ENCODE data around the gene SLC47A1. TPM values are rescaled to one million over a fixed set of nuclear protein-coding genes. Genes with fewer than 3 reads are reported as not detected.

The SLC47A1 gene
- total RNA-seq, 1 experiment from 2014 or later: not detected

DNA sequence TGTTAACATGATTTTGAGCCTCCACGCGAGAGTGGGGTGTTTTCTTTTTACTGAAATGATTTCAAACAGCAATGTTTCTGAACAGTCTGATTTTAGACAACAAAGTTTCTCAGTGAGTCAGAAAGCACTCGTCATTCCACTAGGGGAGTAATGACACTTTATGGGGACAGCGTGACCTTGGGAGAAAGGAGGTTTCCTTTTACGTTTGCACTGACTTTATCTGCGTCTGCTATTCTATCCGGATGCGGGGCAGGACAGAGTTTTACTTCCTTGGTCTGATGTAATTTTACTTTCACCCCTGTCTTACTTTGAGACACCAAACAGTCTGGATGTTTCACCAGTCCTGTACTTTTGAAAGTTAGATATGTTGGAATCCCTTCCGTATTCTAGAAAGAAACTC, 20.7 kb downstream of the SLC47A1 start:
- H2AFZ ChIP-seq (ENCODE audit: low read length): no peak overlapping the region
- H3K36me3 ChIP-seq (ENCODE audit: insufficient read depth, low read length): no peaks in the 10 kb centered on the region
- no peak overlapping the region for H3K27ac ChIP-seq (ENCODE audit: low read length)
- no peaks in the 10 kb centered on the region for H3K79me2 ChIP-seq (ENCODE audit: low read length)
- no peaks in the 10 kb centered on the region for H3K9me2 ChIP-seq (replicated peaks; ENCODE audit: insufficient read depth, low read length)
- H3K4me1 ChIP-seq (ENCODE audit: low read length): no peaks in the 10 kb centered on the region
- H4K20me1 ChIP-seq (ENCODE audit: insufficient read depth, low read depth, low read length): no peaks in the 10 kb centered on the region
- H3K4me3 ChIP-seq (ENCODE audit: low read length): no peak overlapping the region
- H3K9ac ChIP-seq (ENCODE audit: low read length): no peak overlapping the region
- DNase-seq: no peak
- H3K4me2 ChIP-seq (ENCODE audit: low read depth, low read length, poor library complexity, severe bottlenecking): no peak overlapping the region
- no peaks in the 10 kb centered on the region for H3K27me3 ChIP-seq (ENCODE audit: low read length)
- no peaks in the 10 kb centered on the region for H3K9me3 ChIP-seq (ENCODE audit: low read length)

DNA sequence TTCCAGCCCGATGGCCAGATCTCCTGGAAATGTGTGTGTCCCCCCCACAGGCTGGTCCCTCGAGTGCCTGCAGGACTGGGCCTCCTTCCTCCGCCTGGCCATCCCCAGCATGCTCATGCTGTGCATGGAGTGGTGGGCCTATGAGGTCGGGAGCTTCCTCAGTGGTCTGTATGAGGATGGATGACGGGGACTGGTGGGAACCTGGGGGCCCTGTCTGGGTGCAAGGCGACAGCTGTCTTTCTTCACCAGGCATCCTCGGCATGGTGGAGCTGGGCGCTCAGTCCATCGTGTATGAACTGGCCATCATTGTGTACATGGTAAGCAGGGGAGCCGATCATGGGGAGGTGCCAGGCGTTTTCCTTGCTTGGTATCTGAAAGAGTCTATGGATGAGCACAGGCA, 22.1 kb downstream of the SLC47A1 start:
- Histone ChIP-seq H3K79me2 (ENCODE audit: low read length) (no peaks in the 10 kb centered on the region), H4K20me1 (ENCODE audit: insufficient read depth, low read depth, low read length) (no peaks in the 10 kb centered on the region), H3K9ac (ENCODE audit: low read length) (no peak overlapping the region), H3K4me2 (ENCODE audit: low read depth, low read length, poor library complexity, severe bottlenecking) (no peak overlapping the region), H3K27ac (ENCODE audit: low read length) (no peak overlapping the region), H3K9me3 (ENCODE audit: low read length) (no peaks in the 10 kb centered on the region), H3K4me1 (ENCODE audit: low read length) (no peaks in the 10 kb centered on the region), H3K27me3 (ENCODE audit: low read length) (no peaks in the 10 kb centered on the region), H3K9me2 (replicated peaks; ENCODE audit: insufficient read depth, low read length) (no peaks in the 10 kb centered on the region), H3K4me3 (ENCODE audit: low read length) (no peak overlapping the region), H2AFZ (ENCODE audit: low read length) (no peak overlapping the region), H3K36me3 (ENCODE audit: insufficient read depth, low read length) (no peaks in the 10 kb centered on the region)
- DNase-seq: no peak

DNA sequence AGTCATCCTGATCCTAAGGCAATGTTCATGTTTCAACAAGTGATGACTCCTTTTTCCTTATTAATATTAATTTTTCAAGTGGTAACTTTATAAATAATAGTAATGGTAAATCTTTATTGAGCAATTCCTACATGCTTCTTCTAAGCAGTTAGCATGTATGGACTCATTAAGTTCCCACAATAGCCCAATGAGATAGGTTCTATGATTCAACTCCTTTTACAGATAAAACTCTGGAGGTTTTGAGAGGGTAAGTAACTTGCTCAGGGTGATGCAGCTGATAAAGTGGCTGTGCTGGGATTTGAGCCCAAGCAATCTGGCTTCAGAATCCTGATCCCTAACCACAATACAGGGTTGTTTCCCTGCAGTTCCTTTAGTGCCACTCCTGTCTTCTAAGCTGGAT, 25.3 kb downstream of the SLC47A1 start:
- Histone ChIP-seq H3K9me2 (replicated peaks; ENCODE audit: insufficient read depth, low read length) (no peaks in the 10 kb centered on the region), H3K9ac (ENCODE audit: low read length) (no peak overlapping the region), H2AFZ (ENCODE audit: low read length) (no peak overlapping the region), H3K4me3 (ENCODE audit: low read length) (no peak overlapping the region), H3K36me3 (ENCODE audit: insufficient read depth, low read length) (no peaks in the 10 kb centered on the region), H3K4me2 (ENCODE audit: low read depth, low read length, poor library complexity, severe bottlenecking) (no peak overlapping the region), H3K27ac (ENCODE audit: low read length) (no peak overlapping the region), H3K79me2 (ENCODE audit: low read length) (no peaks in the 10 kb centered on the region), H3K9me3 (ENCODE audit: low read length) (no peaks in the 10 kb centered on the region), H3K27me3 (ENCODE audit: low read length) (no peaks in the 10 kb centered on the region), H4K20me1 (ENCODE audit: insufficient read depth, low read depth, low read length) (no peaks in the 10 kb centered on the region), H3K4me1 (ENCODE audit: low read length) (no peaks in the 10 kb centered on the region)
- DNase-seq: no peak

DNA sequence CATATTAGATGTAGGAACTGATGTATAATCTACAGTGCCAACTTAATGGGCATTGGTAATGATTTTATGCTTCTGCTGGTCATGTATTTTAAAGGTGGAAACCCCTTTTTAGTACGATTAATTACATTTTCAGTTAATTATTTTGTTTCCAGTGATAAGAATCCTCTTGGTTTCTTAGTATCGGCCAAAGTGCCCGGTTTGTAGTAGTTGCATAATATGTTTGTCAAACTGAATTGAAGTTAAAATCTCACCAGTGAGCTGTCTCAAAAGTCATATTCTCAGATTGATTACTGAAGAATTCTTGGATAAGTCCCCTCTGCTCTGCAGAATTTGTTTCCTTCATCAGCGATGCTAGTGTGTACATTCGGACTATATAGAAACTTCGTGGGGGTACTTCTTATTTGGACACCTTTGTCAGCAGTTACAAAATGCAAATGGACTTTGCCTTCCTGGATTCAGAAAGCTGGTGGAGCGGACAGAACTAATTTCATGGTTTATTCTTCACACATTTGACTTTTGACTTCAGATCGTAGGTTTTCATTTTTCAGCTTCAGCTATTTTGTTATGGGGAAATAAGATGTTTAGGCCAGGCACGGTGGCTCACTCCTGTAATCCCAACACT, 28.2 kb downstream of the SLC47A1 start:
- no peak overlapping the region for H3K4me2 ChIP-seq (ENCODE audit: low read depth, low read length, poor library complexity, severe bottlenecking)

DNA sequence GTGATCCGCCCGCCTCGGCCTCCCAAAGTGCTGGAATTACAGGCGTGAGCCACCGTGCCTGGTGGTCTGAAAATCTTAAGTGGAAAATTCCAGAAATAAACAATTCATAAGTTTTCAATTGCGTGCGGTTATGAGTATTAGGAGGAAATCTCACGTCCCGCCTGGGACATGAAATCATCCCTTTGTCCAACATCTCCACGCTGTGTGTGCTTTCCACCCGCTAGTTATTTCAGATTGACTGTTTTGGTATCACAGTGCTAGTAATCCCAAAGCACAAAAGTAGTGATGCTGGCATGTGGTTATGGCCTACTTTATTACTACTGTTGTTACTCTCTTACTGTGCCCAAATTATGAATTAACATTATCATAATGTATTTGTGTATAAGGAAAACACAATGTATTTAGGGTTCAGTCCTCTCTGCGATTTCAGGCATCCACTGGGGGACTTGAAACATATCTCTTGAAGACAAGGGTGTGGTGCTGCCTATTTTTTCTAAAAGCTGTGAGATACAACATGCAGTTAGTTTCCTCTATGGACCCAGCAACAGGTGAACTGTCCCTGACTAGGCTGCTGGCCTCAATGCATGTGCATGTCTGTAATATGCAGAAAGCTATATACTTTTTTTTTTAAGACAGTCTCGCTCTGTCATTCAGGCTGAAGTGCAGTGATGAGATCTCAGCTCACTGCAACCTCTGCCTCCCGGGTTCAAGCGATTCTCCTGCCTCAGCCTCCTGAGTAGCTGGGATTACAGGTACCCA, 32.3 kb downstream of the SLC47A1 start:
- H3K27me3 ChIP-seq (ENCODE audit: low read length): no peaks in the 10 kb centered on the region
- H3K36me3 ChIP-seq (ENCODE audit: insufficient read depth, low read length): no peaks in the 10 kb centered on the region
- H3K27ac ChIP-seq (ENCODE audit: low read length): no peak overlapping the region
- no peaks in the 10 kb centered on the region for H3K9me2 ChIP-seq (replicated peaks; ENCODE audit: insufficient read depth, low read length)
- no peak overlapping the region for H2AFZ ChIP-seq (ENCODE audit: low read length)
- peaks cover 11% of the 10 kb centered on the region for H3K4me1 ChIP-seq (ENCODE audit: low read length)
- H3K79me2 ChIP-seq (ENCODE audit: low read length): no peaks in the 10 kb centered on the region
- no peak overlapping the region for H3K9ac ChIP-seq (ENCODE audit: low read length)
- no peak overlapping the region for H3K4me2 ChIP-seq (ENCODE audit: low read depth, low read length, poor library complexity, severe bottlenecking)
- DNase-seq: no peak
- H4K20me1 ChIP-seq (ENCODE audit: insufficient read depth, low read depth, low read length): no peaks in the 10 kb centered on the region
- no peak overlapping the region for H3K4me3 ChIP-seq (ENCODE audit: low read length)
- H3K9me3 ChIP-seq (ENCODE audit: low read length): no peaks in the 10 kb centered on the region

More for the DNA sequence above, 28.2 kb downstream of the SLC47A1 start:
- Histone ChIP-seq H3K79me2 (ENCODE audit: low read length) (no peaks in the 10 kb centered on the region), H2AFZ (ENCODE audit: low read length) (no peak overlapping the region), H3K36me3 (ENCODE audit: insufficient read depth, low read length) (no peaks in the 10 kb centered on the region), H3K9me3 (ENCODE audit: low read length) (no peaks in the 10 kb centered on the region), H3K4me3 (ENCODE audit: low read length) (no peak overlapping the region), H3K9me2 (replicated peaks; ENCODE audit: insufficient read depth, low read length) (no peaks in the 10 kb centered on the region), H3K4me1 (ENCODE audit: low read length) (no peaks in the 10 kb centered on the region), H3K27ac (ENCODE audit: low read length) (no peak overlapping the region), H3K9ac (ENCODE audit: low read length) (no peak overlapping the region), H4K20me1 (ENCODE audit: insufficient read depth, low read depth, low read length) (no peaks in the 10 kb centered on the region), H3K27me3 (ENCODE audit: low read length) (no peaks in the 10 kb centered on the region)
- DNase-seq: no peak

DNA sequence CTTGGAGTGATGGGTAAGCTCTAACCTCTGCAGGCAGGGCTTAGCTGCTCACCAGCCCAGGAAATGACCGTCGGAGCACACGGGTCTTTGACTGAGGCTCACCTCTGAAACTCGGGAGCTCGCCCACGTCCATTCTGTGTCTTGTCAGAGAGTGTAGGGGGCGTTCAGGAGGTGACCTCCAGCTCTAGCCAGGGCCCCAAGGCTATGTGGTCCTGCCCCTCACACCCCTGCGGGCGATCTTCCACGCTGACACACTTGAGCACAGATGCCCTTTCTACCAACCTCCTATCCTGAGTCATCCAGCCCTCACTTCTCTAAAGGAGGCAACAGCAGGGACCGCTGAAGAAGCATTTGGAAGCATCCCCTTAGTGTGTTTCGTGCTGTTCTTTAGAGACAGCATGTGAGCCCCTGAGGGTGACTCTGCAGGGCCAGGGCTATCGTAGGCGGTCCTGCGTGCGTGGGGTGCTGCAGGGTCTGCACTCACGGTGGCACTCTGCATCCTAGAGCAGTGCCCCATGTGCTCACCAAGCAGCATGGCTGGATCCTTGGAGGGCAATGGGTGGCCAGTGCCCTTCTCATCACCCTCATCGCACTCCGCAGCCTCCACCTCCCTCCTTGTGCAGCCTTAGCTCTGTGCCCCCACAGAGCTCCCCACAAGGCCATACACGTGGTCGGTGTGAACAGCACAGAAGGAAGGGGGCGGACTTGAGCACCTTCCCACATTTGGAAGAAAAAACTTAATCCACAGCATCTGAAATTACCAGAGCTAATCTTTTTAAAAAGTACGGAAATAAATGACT, 33.8 kb downstream of the SLC47A1 start:
- H3K9ac ChIP-seq (ENCODE audit: low read length): no peak overlapping the region
- no peaks in the 10 kb centered on the region for H3K9me2 ChIP-seq (replicated peaks; ENCODE audit: insufficient read depth, low read length)
- H3K4me1 ChIP-seq (ENCODE audit: low read length): peaks cover 11% of the 10 kb centered on the region
- H3K36me3 ChIP-seq (ENCODE audit: insufficient read depth, low read length): no peaks in the 10 kb centered on the region
- H3K79me2 ChIP-seq (ENCODE audit: low read length): no peaks in the 10 kb centered on the region
- H3K27me3 ChIP-seq (ENCODE audit: low read length): no peaks in the 10 kb centered on the region
- no peak overlapping the region for H2AFZ ChIP-seq (ENCODE audit: low read length)
- no peak for DNase-seq
- H4K20me1 ChIP-seq (ENCODE audit: insufficient read depth, low read depth, low read length): no peaks in the 10 kb centered on the region
- H3K4me2 ChIP-seq (ENCODE audit: low read depth, low read length, poor library complexity, severe bottlenecking): no peak overlapping the region
- H3K27ac ChIP-seq (ENCODE audit: low read length): no peak overlapping the region
- H3K9me3 ChIP-seq (ENCODE audit: low read length): no peaks in the 10 kb centered on the region
- H3K4me3 ChIP-seq (ENCODE audit: low read length): no peak overlapping the region

DNA sequence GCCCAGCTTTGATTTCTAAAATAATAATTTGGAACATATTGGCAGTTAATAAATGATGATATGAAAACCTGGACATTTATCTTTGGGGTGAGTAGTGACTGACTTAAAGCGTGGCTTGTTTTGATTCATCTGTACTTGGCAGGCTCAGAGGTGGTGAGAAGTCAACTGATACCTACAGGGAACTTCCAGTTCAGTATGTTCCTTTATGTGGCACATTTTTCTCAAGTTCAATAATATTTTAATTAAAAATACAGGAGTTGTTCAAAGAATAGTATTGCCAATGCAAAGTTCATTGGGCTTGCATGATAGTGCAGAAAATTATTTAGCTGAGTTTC, 34.3 kb downstream of the SLC47A1 start:
- H3K27ac ChIP-seq (ENCODE audit: low read length): no peak overlapping the region
- H3K4me1 ChIP-seq (ENCODE audit: low read length): peaks cover 11% of the 10 kb centered on the region
- no peaks in the 10 kb centered on the region for H3K36me3 ChIP-seq (ENCODE audit: insufficient read depth, low read length)
- DNase-seq: no peak
- H3K9ac ChIP-seq (ENCODE audit: low read length): no peak overlapping the region
- H3K9me2 ChIP-seq (replicated peaks; ENCODE audit: insufficient read depth, low read length): no peaks in the 10 kb centered on the region
- no peak overlapping the region for H3K4me3 ChIP-seq (ENCODE audit: low read length)
- H4K20me1 ChIP-seq (ENCODE audit: insufficient read depth, low read depth, low read length): no peaks in the 10 kb centered on the region
- H2AFZ ChIP-seq (ENCODE audit: low read length): no peak overlapping the region
- H3K79me2 ChIP-seq (ENCODE audit: low read length): no peaks in the 10 kb centered on the region
- H3K4me2 ChIP-seq (ENCODE audit: low read depth, low read length, poor library complexity, severe bottlenecking): no peak overlapping the region
- no peaks in the 10 kb centered on the region for H3K27me3 ChIP-seq (ENCODE audit: low read length)
- H3K9me3 ChIP-seq (ENCODE audit: low read length): no peaks in the 10 kb centered on the region

DNA sequence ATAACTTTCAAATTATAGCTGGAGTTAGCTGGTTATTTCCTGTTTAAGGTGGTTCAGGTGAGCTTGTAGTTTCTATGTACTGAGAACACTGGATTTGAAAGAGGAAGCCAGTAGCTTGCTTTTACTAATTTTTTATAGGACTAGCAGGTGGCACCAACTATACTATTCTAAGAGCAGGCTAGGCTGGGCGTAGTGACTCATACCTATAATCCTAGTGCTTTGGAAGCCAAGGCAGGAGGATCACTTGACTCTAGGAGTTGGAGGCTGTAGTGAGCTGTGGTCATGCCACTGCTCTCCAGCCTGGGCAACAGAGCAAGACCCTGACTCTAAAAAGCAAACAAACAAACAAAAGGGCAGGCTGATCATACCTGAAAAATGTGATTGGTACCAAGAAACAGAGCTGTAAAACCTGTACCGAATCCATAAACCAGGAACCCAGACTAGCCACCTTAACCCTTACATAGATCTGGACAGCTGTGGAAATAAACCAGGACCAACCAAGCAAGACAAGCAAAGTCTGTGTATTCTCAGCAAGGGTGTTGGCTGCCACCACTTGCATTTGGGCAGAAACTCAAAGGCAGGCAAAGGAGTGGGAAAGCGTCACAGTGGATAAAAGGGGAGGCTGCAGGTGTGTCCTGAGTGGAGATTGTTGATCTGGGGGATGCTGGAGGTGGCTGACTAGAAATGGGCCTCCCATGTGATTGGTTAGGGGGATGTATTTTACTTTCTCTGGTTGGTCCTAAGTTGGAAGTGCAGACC, 36.3 kb downstream of the SLC47A1 start:
- no peak overlapping the region for H3K4me2 ChIP-seq (ENCODE audit: low read depth, low read length, poor library complexity, severe bottlenecking)
- no peaks in the 10 kb centered on the region for H3K9me2 ChIP-seq (replicated peaks; ENCODE audit: insufficient read depth, low read length)
- H2AFZ ChIP-seq (ENCODE audit: low read length): no peak overlapping the region
- DNase-seq: peak; percentile 55
- no peak overlapping the region for H3K27ac ChIP-seq (ENCODE audit: low read length)
- H3K4me1 ChIP-seq (ENCODE audit: low read length): peaks cover 11% of the 10 kb centered on the region
- H3K9me3 ChIP-seq (ENCODE audit: low read length): no peaks in the 10 kb centered on the region
- H3K79me2 ChIP-seq (ENCODE audit: low read length): no peaks in the 10 kb centered on the region
- H3K36me3 ChIP-seq (ENCODE audit: insufficient read depth, low read length): no peaks in the 10 kb centered on the region
- no peaks in the 10 kb centered on the region for H4K20me1 ChIP-seq (ENCODE audit: insufficient read depth, low read depth, low read length)
- no peak overlapping the region for H3K9ac ChIP-seq (ENCODE audit: low read length)
- no peak overlapping the region for H3K4me3 ChIP-seq (ENCODE audit: low read length)
- H3K27me3 ChIP-seq (ENCODE audit: low read length): no peaks in the 10 kb centered on the region

All from Karpas-422 (cell line).